Mesendoderm (in vitro differentiated cells): Measurements from ENCODE around the gene C7orf33.

Source experiments
- DNase-seq: peaks from one replicate; pipeline ENCODE4 v3.0.0; 2013
- H2AK5ac ChIP-seq: 2 replicates; pipeline ENCODE4 v1.6.1; 2013; ENCODE audit warnings: low read length, inconsistent platforms
- H2BK120ac ChIP-seq: 2 replicates; pipeline ENCODE4 v1.6.1; 2013; ENCODE audit warnings: low read depth, mild to moderate bottlenecking, low read length, moderate library complexity, mixed read lengths
- H2BK15ac ChIP-seq: replicated peaks from 2 replicates; pipeline ENCODE4 v1.6.1; 2013; ENCODE audit warnings: low read depth, mild to moderate bottlenecking, moderate library complexity
- H2BK5ac ChIP-seq: 2 replicates; pipeline ENCODE4 v1.6.1; 2013; ENCODE audit warnings: low read length, inconsistent platforms
- H3K18ac ChIP-seq: 2 replicates; pipeline ENCODE4 v1.6.1; 2013; ENCODE audit warnings: mild to moderate bottlenecking, low read length, mixed read lengths
- H3K23ac ChIP-seq: one replicate; pipeline ENCODE4 v1.6.1; 2013; ENCODE audit warnings: low read length
- H3K27ac ChIP-seq: 2 replicates; pipeline ENCODE4 v1.5.1; 2013; ENCODE audit warnings: low read depth, mild to moderate bottlenecking, inconsistent platforms, low read length, moderate library complexity
- H3K27me3 ChIP-seq: 2 replicates; pipeline ENCODE4 v1.6.1; 2013; ENCODE audit warnings: low read length, control low read depth, mild to moderate bottlenecking, inconsistent platforms; ENCODE audit not compliant: insufficient read depth, poor library complexity
- H3K36me3 ChIP-seq: 2 replicates; pipeline ENCODE4 v1.6.1; 2013; ENCODE audit warnings: low read length, inconsistent platforms; ENCODE audit not compliant: control insufficient read depth, insufficient read depth
- H3K4ac ChIP-seq: one replicate; pipeline ENCODE4 v1.6.1; 2013; ENCODE audit warnings: low read depth, mild to moderate bottlenecking, low read length, moderate library complexity
- H3K4me1 ChIP-seq: 2 replicates; pipeline ENCODE4 v1.6.1; 2013; ENCODE audit warnings: low read depth, low read length, inconsistent platforms; ENCODE audit not compliant: control insufficient read depth
- H3K4me2 ChIP-seq: 2 replicates; pipeline ENCODE4 v1.6.1; 2013; ENCODE audit warnings: low read length
- H3K4me3 ChIP-seq: 2 replicates; pipeline ENCODE4 v1.5.1; 2013; ENCODE audit warnings: mild to moderate bottlenecking, low read length
- H3K56ac ChIP-seq: one replicate; pipeline ENCODE4 v1.6.1; 2013; ENCODE audit warnings: low read length
- H3K79me1 ChIP-seq: 2 replicates; pipeline ENCODE4 v1.6.1; 2013; ENCODE audit warnings: low read length, inconsistent platforms
- H3K79me2 ChIP-seq: 2 replicates; pipeline ENCODE4 v1.6.1; 2013; ENCODE audit warnings: mild to moderate bottlenecking, low read length; ENCODE audit not compliant: control insufficient read depth, insufficient read depth
- H3K9ac ChIP-seq: 2 replicates; pipeline ENCODE4 v1.6.1; 2013; ENCODE audit warnings: low read length, inconsistent platforms
- H4K5ac ChIP-seq: one replicate; pipeline ENCODE4 v1.6.1; 2013; ENCODE audit warnings: low read length
- H4K8ac ChIP-seq: one replicate; pipeline ENCODE4 v1.6.1; 2013; ENCODE audit warnings: low read depth, mild to moderate bottlenecking, control low read depth, low read length, moderate library complexity
- WGBS: extraction: QIAGEN DNeasy Blood & Tissue Kit; methylation state at CpG from one replicate; pipeline ENCODE4 v1.1.7; 2013; ENCODE audit warnings: low lambda C conversion rate, missing lambda C conversion rate; ENCODE audit not compliant: insufficient coverage; ENCODE audit errors: extremely low coverage; 5-methylcytosine and 5-hydroxymethylcytosine counted together

C7orf33 gene

DNA sequence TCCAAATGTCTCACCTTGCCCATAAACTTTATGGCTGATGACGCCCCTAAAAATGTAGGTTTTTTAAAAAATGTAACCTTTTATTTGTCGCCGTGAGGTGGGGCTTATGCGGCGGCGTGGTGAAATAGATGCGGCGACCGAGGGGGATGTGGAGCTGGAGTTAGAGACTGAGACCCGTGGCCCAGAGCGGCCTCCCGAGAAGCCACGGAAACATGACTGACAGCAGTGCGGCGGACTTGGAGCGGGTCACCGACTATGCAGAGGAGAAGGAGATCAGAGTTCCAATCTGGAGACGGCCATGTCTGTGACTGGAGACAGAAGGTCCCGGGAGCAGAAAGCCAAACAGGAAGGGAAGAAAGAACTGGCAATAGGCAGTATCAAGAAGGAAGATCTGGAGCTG is 46.5 kb downstream of the C7orf33 start:
- Histone ChIP-seq H3K56ac (no peak overlapping the region), H2BK5ac (no peak overlapping the region), H4K8ac (no peak overlapping the region), H3K79me1 (no peaks in the 10 kb centered on the region), H3K4ac (no peak overlapping the region), H2AK5ac (no peak overlapping the region), H3K4me2 (no peak overlapping the region), H3K27ac (no peak overlapping the region), H2BK120ac (no peak overlapping the region), H3K4me1 (no peaks in the 10 kb centered on the region), H3K79me2 (no peaks in the 10 kb centered on the region), H2BK15ac (no peak overlapping the region), H3K4me3 (no peak overlapping the region), H3K23ac (no peak overlapping the region), H3K36me3 (no peaks in the 10 kb centered on the region), H3K27me3 (no peaks in the 10 kb centered on the region), H3K9ac (no peak overlapping the region), H3K18ac (no peak overlapping the region), H4K5ac (no peak overlapping the region)
- DNase-seq, result no peak
- no CpG with 5 or more reads among the region's 19 CpGs for whole genome bisulfite sequencing

DNA sequence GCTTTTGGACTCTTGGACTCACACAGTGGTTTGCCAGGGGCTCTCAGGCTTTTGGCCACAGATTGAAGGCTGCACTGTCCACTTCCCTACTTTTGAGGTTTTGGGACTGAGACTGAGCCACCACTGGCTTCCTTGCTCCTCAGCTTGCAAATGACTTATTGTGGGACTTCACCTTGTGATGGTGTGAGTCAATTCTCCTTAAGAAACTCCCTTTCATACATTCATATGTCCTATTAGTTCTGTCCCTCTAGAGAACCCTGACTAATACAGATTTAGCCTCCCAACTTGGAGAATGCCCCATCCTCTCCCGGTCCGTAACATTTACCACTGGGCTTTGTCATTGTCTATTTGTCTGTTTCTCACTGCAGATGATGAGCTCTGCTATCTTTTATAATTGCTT is 55.3 kb downstream of the C7orf33 start:
- no peak overlapping the region for H3K9ac ChIP-seq
- no CpG with 5 or more reads among the region's 2 CpGs for WGBS
- no peak overlapping the region for H4K8ac ChIP-seq
- no peaks in the 10 kb centered on the region for H3K4me1 ChIP-seq
- no peak overlapping the region for H3K18ac ChIP-seq
- no peak overlapping the region for H2BK5ac ChIP-seq
- no peak overlapping the region for H2BK120ac ChIP-seq
- H3K27ac ChIP-seq, result no peak overlapping the region
- no peak overlapping the region for H3K56ac ChIP-seq
- no peak overlapping the region for H2AK5ac ChIP-seq
- no peak overlapping the region for H3K4me3 ChIP-seq
- H3K23ac ChIP-seq, result no peak overlapping the region
- no peaks in the 10 kb centered on the region for H3K79me1 ChIP-seq
- H3K27me3 ChIP-seq, result no peaks in the 10 kb centered on the region
- H3K36me3 ChIP-seq, result no peaks in the 10 kb centered on the region
- no peak for DNase-seq
- no peaks in the 10 kb centered on the region for H3K79me2 ChIP-seq
- H3K4me2 ChIP-seq, result no peak overlapping the region
- H2BK15ac ChIP-seq, result no peak overlapping the region
- no peak overlapping the region for H4K5ac ChIP-seq
- no peak overlapping the region for H3K4ac ChIP-seq

DNA sequence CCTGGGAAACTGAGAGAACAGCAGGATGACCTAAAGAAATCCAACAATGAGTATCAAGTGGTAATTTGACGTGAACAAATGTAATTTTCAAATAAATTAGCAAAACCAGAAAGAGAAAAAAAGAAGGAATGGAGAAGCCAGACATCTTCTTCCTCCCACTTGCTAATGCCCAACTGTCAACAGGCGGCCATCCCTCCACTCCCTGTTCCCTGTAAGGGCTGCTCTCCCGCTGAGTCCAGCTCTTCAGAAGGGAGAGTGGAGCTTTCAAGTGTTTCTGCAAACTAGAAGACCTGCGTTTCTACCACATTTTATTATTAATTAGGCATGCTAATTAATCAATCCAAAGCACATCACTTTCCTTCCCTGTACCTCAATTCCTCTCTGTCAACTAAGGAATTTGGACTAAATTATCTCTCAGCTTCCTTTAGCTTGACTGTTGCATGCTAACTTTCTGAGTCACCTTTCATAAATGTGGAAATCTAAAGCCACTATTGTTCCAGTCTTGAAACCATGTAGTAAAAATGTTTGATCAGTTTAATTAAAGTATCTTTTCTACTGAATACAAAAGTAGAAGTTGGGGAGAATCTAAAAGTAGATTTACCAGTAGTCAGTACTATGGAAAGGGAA is 59.8 kb downstream of the C7orf33 start:
- Histone ChIP-seq H3K36me3 (no peaks in the 10 kb centered on the region), H3K4me3 (no peak overlapping the region), H2AK5ac (no peak overlapping the region), H3K18ac (no peak overlapping the region), H3K56ac (no peak overlapping the region), H3K27me3 (no peaks in the 10 kb centered on the region), H3K9ac (no peak overlapping the region), H3K79me2 (no peaks in the 10 kb centered on the region), H3K4me1 (no peaks in the 10 kb centered on the region), H3K4ac (no peak overlapping the region), H2BK120ac (no peak overlapping the region), H3K4me2 (no peak overlapping the region), H4K8ac (no peak overlapping the region), H2BK15ac (no peak overlapping the region), H3K27ac (no peak overlapping the region), H3K23ac (no peak overlapping the region), H2BK5ac (no peak overlapping the region), H3K79me1 (no peaks in the 10 kb centered on the region), H4K5ac (no peak overlapping the region)
- no CpG with 5 or more reads among the region's 4 CpGs for WGBS
- no peak for DNase-seq

DNA sequence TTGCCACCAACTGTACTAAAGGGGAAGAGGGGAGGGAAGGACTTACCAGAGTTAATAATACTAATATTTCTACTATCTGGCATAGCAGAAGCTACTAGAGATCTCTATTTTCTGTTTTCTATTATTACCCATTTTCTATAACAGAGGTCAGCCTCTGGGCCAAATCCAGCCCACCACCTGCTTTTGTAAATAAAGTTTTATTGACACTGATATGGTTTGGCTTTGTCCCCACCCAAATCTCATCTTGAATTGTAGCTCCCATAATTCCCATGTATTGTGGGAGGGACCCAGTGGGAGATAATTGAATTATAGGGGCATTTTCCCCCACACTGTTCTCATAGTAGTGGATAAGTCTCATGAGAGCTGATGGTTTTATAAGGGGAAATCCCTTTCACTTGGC is 62.2 kb downstream of the C7orf33 start:
- H2BK5ac ChIP-seq, result no peak overlapping the region
- no peak overlapping the region for H3K4me2 ChIP-seq
- no peak overlapping the region for H4K5ac ChIP-seq
- H3K36me3 ChIP-seq, result no peaks in the 10 kb centered on the region
- no peak overlapping the region for H3K9ac ChIP-seq
- no peak overlapping the region for H3K23ac ChIP-seq
- DNase-seq, result no peak
- no peaks in the 10 kb centered on the region for H3K79me2 ChIP-seq
- no peak overlapping the region for H3K27ac ChIP-seq
- H3K4ac ChIP-seq, result no peak overlapping the region
- no peaks in the 10 kb centered on the region for H3K79me1 ChIP-seq
- H4K8ac ChIP-seq, result no peak overlapping the region
- H2BK120ac ChIP-seq, result no peak overlapping the region
- H3K18ac ChIP-seq, result no peak overlapping the region
- H2AK5ac ChIP-seq, result no peak overlapping the region
- no peak overlapping the region for H2BK15ac ChIP-seq
- H3K27me3 ChIP-seq, result no peaks in the 10 kb centered on the region
- no peak overlapping the region for H3K56ac ChIP-seq
- H3K4me1 ChIP-seq, result no peaks in the 10 kb centered on the region
- H3K4me3 ChIP-seq, result no peak overlapping the region

DNA sequence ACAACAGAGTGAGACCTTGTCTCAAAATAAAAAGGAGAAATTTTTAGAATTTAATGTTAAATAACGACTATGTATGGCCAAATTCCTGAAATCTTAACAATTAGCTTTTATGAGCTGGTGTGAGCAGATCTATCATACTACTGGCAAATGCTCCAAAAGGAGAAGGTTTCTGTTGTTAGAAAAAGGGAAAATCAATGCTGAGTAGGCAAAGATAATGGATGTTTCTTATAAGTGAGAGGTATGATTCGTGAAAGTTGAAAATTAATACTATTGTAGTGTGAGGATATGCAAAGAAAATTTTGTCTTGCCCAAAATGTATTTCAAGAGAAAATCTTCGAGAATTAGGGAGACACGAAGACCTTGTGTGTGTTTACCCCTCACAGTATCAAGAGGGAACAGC is 67.4 kb downstream of the C7orf33 start:
- no peaks in the 10 kb centered on the region for H3K27me3 ChIP-seq
- H3K79me1 ChIP-seq, result no peaks in the 10 kb centered on the region
- no peaks in the 10 kb centered on the region for H3K79me2 ChIP-seq
- H2AK5ac ChIP-seq, result no peak overlapping the region
- H3K27ac ChIP-seq, result no peak overlapping the region
- H3K18ac ChIP-seq, result no peak overlapping the region
- no peak overlapping the region for H3K4ac ChIP-seq
- WGBS, result 100% methylated on average over 1 of the region's 4 CpGs
- no peak overlapping the region for H3K23ac ChIP-seq
- no peak overlapping the region for H3K4me2 ChIP-seq
- no peak overlapping the region for H4K5ac ChIP-seq
- H2BK15ac ChIP-seq, result no peak overlapping the region
- no peaks in the 10 kb centered on the region for H3K36me3 ChIP-seq
- H2BK120ac ChIP-seq, result no peak overlapping the region
- no peaks in the 10 kb centered on the region for H3K4me1 ChIP-seq
- no peak overlapping the region for H3K56ac ChIP-seq
- H2BK5ac ChIP-seq, result no peak overlapping the region
- H3K4me3 ChIP-seq, result no peak overlapping the region
- no peak overlapping the region for H4K8ac ChIP-seq
- no peak for DNase-seq
- no peak overlapping the region for H3K9ac ChIP-seq

DNA sequence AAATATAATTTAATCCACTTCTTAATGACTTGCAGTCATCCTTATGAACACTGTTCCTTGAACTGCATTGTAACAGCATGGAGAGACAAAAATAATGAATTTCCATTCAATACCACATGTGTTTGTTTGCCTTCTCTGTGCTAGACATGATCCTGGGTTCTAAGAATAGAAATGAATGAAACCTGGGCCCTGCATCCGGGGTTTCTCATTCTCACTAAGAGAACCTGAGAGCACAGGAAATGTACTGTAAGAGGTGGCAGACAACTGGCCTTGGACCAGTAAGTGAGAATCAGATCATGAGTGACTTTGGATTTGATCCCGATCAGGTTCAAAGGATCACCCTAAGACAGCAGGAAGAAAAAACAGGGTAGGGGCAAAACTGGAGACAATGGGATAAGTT is 70.9 kb downstream of the C7orf33 start:
- Histone ChIP-seq H3K4me3 (no peak overlapping the region), H4K8ac (no peak overlapping the region), H3K4ac (no peak overlapping the region), H2BK15ac (no peak overlapping the region), H3K23ac (no peak overlapping the region), H3K79me2 (no peaks in the 10 kb centered on the region), H3K56ac (no peak overlapping the region), H3K27ac (no peak overlapping the region), H3K9ac (no peak overlapping the region), H4K5ac (no peak overlapping the region), H3K4me2 (no peak overlapping the region), H2BK5ac (no peak overlapping the region), H3K36me3 (no peaks in the 10 kb centered on the region), H3K4me1 (no peaks in the 10 kb centered on the region), H3K27me3 (no peaks in the 10 kb centered on the region), H2AK5ac (no peak overlapping the region), H3K79me1 (no peaks in the 10 kb centered on the region), H2BK120ac (no peak overlapping the region), H3K18ac (no peak overlapping the region)
- WGBS, result no CpG with 5 or more reads among the region's 2 CpGs
- DNase-seq, result no peak
